GM18511 (cell line): ENCODE results near the gene CBFA2T2.
"Not testable (repeated sequence)": the region's sequence is repeated elsewhere in the genome, so short reads cannot be mapped to it uniquely, and the experiment has no call there.

Experiments
- ATAC-seq: cut with Tn5 transposase; IDR thresholded peaks from one replicate; pipeline ENCODE4 v1.9.1; 2021; ENCODE audit warnings: mild to moderate bottlenecking, moderate library complexity; ENCODE audit not compliant: unreplicated experiment

The CBFA2T2 gene

GRCh38 chr20:33541797-33542196, 51.9 kb downstream of the CBFA2T2 start:
- ATAC-seq, result no peak

DNA sequence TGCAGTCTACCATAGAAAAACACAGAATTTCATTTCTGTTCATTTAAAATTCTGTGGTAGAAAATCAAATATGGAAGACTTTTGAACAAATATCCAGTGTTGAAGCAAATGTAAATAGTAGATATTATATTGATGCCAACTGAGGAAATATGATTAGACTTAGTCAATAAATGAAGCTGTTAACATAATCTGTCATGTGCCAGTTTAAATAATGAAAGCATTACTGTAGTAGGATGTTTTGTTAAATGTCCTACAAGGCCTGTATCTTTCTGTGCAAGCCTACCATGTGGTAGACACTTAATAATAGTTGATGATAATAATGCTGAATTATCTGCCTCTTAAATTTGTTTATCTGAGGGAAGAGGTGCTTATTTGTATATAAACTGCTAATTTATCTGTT, 55.9 kb downstream of the CBFA2T2 start:
- no peak for ATAC-seq

DNA sequence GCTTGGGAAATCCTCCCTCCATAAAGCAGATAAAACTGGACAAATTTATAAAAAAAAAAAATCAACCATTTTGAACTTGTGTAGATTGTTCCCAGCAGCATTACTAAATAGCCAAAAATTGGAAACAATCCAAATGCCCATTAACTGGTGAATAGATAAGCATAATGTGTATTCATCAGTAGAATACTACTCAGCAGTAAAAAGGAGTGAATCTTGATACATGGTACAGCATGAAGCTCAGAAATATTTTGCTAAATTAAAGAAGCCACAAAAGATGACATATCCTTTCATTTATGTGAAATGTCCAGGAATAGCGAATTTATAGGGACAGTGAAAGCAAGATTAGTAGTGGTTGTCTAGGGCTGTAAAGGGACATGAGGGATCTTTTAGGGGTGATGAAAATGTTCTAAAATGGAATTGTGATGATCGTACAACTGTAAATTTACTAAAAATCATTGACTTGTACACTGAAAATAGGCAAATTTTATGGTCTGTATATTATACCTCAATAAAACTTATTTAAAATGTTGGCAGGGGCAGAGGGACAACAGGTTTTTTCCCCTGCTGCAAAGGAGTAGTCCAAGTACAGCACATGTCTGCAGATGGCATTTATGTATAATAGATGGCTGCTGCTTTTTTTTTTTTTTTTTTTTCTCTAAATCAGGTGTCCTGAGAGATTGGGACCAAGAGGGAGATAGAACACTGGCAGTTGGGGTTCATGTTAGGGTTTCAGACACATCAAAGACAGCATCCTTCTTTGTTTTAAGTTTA, 59.5 kb downstream of the CBFA2T2 start:
- no peak for ATAC-seq

DNA sequence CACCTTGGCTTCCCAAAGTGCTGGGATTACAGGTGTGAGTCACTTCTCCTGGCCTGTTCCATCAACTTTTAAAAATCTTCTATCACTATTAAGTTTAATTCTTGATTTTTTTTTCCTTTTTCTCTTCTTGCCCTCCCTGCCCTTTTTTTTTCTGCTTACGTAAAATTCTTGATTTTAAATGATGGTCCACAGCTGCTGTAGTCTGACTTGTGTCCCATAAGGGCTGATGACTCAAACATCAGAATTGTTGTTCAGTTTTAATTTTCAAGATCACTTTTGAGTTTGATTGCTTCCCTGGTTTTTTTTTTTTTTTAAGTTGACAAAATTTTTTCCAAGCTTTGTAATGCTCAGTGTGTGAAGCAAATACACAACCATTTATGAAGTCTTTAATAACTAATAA, 61.9 kb downstream of the CBFA2T2 start:
- ATAC-seq, result no peak

GRCh38 chr20:33552519-33552918, 62.6 kb downstream of the CBFA2T2 start:
- no peak for ATAC-seq

DNA sequence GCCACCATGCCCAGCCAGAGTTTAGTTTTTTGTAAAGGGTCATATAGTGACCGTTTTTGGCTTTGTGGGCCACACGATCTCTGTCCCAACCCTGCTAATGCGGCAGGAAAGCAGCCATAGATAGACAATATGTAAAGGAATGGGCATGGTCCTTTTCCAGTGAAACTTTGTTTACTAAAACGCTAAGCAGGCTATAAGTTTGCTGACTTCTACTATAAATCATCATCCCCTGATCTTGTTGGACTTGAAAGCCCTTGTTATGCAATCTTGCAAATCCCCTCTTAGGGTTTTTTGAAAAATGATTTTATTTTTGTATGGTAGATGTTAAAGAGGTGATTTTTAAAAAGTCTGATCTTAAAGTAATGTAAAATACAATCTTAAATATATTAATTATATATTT, 63.6 kb downstream of the CBFA2T2 start:
- no peak for ATAC-seq

DNA sequence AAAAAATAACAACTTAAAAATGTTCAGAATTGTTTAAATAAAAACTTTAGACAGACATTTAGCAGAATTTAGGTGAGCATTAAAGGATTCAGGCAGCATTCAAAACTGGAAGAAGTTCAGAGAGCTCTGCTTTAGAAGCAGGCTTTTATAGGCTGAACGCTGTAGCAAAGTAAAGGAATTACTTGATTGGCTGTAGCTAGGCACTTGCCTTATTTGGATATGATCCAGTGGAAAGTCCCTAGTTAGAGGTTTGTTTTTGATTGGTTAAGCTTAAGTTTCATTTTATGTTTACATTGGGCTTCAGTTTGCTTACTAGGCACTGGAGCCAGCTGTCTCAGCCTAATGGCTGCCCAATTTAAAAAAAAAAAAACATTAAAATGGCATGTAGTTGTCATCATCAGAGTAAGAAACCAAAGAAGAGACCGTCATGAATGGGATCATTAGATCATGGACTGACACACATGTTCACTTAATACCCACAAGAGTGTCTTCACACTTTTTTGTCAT, 65.1 kb downstream of the CBFA2T2 start:
- peak; percentile 91 for ATAC-seq

DNA sequence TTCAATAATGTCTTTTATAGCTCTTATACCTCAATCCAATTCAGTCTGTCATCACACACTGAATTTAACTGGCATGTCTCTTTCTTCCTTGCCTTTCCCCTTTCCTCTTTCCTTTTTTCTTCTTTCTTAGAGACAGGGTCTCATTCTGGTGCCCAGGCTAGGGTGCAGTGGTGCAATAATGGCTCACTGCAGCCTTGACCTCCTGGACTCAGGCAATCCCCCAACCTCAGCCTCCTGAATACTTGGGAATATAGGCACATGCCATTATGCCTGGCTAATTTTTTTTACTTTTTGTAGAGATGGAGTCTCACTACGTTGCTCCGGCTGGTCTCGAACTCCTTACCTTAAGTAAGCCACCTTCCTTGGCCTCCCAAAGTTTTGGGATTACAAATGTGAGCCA, 65.9 kb downstream of the CBFA2T2 start:
- no peak for ATAC-seq

- no peak for ATAC-seq
Observed at GRCh38 chr20:33556246-33556645, 66.3 kb downstream of the CBFA2T2 start.

- no peak for ATAC-seq
Observed at GRCh38 chr20:33558348-33559144, 68.7 kb downstream of the CBFA2T2 start.

DNA sequence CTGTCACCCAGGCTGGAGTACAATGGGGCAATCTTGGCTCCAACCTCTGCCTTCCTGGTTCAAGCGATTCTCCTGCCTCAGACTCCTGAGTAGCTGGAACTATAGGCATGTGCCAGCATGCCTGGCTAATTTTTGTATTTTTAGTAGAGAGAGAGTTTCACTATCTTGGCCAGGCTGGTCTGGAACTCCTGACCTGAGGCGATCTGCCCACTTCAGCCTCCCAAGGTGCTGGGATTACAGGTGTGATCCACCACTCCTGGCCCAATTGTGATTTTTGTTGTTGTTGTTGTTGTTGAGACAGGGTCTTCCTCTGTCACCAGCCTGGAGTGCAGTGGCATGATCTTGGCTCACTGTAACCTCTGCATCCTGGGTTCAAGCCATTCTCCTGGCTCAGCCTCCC, 69.3 kb downstream of the CBFA2T2 start:
- no peak for ATAC-seq

DNA sequence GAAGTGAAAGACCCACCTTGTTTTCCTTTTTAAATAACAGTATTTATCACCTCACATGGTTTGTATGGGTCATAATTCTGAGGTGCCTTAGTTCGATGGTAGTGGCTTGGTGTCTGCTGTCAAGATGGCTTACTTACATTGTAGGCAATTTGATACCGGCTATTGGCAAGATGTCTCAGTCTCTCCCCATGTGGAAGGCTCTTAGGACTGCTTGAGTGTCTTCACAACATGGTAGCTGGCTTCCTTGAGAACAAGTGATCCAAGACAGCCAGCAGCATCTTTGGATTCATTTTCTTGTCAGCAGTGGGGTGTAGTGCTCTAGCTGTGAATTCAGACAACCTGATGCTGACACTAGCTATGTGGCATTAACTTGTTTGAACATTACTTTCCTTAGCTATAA, 70.1 kb downstream of the CBFA2T2 start:
- ATAC-seq, result no peak

DNA sequence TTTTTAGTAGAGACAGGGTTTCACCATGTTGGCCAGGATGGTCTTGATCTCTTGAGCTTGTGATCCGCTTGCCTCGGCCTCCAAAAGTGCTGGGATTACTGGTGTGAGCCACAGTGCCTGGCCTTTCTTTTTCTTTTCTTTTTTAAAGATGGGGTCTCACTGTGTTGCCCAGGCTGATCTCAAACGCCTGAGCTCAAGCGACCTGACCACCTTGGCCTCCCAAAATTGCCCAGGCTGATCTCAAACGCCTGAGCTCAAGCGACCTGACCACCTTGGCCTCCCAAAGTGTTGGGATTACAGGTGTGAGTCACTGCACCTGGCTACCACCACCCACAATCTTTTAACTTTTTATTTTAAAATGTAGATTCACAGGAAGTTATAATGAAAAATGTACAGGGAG, 71.2 kb downstream of the CBFA2T2 start:
- not testable (repeated sequence) for ATAC-seq

DNA sequence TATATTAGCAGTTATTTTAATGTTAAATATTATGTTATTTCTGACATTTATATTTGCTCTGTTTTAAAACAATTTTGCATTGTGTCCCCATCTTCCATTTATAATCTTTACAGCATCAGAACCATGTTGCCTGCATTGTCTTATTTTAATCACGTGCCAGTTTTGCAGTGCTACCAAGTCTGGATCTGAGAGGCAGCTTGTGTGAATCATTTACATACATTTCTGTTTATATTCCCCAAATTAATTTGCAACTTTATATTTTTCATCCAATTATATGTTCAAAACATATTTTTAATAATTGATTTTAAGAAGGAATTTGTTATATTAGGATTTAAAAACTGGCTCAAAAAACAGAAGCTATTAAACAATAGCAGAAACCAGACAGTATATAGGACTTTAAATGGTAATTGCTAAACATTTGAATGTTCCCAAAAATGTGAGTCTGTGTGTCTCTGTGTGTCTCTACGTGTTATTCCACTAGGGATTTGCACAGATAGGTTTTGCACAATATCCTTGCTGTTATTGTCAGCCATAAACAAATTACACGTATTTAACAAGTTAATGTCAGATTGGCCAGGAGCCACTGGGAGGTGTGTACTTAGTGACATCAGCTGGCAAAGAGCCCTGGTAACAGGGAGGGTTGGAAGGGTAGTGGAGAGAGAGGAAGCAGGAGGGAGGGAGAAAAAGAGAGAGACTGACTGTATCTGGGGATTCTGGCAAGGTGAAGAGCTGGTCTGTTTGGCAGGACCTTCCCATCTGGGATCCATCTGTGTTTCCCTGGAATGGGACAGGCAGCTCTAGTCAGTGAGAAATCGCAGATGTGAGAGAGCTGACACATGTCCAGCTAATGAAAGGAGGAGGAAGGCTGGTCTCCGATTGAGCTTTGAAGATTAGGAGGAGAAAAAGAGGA, 72.1 kb downstream of the CBFA2T2 start:
- no peak for ATAC-seq

DNA sequence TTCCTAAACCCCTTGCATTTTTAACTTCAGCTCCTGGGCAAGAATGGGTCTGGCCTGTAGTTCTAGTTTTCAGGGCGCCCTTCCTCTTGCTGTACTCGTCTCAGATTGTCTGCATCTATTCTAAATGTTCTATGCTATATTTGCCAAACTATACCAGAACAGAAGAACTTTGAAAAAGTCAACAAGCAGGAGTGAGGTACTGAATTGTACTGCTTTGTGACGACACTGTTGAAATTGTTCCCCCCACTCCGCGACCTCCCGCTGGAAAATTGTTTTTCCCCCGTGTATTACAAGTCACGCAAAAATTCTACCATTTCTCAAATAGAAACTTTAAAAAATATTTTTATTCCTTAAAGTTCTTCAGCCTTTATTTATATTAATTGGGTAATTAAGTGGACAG, 73.9 kb downstream of the CBFA2T2 start:
- no peak for ATAC-seq

- ATAC-seq, result no peak
Observed at GRCh38 chr20:33566781-33567603, 77.1 kb downstream of the CBFA2T2 start.

GRCh38 chr20:33567949-33568348, 78.1 kb downstream of the CBFA2T2 start:
- ATAC-seq, result no peak

DNA sequence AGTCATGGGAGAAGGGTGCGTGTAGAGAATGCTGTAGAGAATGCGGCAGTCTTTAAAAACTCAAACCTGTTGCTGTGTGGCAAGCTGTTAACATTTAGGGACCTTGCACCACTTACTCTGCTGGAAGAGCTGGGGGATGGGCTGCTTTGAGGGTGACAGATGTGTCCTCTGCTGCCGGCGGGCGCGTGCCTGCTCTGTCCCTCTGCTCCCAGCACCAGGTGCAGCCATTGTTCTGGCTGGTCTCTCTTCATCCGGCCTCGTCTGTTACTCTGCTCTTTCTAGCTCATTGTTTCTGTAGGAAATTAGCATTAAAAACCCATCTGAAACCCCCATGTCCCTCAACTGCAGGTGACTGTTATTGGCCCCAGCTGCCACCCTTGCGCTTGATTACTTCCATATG, 78.5 kb downstream of the CBFA2T2 start:
- no peak for ATAC-seq

DNA sequence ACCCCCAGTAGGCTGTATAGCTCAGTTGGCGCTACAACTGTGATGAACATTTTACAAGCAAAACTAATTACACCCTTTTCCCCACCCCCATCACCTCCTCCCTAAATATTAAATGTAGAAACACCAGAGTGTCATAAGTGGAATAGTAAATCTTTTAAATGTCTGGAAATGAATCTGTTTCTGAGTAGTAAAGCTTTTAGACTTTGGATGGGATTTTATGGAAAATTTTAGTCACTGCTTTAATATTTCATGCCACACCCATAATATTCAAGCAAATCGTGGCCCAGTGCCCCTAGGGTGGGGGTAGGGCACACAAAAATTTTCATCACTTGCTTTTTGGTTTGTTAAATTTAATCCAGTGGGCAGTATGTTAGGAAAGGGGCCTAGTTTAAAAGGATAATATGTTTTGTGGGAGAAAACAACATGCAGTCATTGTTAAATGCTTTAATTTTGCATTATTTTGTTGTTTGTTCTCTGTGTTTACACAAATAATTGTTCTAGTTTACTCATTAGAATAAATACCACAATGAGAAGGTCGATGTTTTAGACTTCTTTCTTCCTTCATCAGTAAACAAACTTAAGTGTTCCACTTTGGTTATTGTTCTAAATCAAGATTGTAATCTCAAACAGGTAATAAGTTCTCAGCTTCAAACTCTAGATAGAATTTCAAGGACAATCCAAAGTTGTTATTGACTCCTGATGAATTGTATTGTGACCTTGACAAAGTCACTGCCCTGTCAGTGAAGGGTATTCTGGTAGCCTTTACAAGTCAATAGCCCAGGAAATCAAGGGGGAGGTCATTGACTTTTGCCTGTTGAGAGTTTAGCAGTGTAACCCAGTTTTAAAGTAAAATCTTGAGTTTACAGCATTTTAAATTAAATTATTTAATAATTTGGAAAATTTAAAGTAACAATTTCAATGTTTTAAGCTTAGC, 79.2 kb downstream of the CBFA2T2 start:
- no peak for ATAC-seq
